Measurements from ENCODE around the gene LRRC74B.
"Not testable (repeated sequence)": the region's sequence is repeated elsewhere in the genome, so short reads cannot be mapped to it uniquely, and the experiment has no call there.

DNA sequence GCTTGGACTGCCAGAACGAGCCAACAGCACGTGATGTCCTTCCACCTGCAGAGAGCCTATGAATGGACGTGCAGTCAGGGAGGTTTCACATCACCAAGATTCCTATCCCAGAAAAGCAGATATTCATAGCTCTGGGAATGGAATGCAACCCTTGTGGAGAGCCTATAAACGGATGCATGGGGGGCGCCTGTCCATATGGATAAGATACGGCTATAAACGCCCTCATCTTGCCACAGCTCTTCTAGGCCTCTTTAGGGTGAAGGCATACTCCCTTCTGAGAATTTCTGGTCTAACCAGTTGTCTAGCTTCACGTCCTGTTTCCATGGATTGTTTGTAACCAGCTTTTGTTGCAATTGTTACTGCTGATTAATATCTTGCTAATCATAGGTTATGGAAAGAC is 26.1 kb downstream of the LRRC74B start:
- TF ChIP-seq, protein P1, sequence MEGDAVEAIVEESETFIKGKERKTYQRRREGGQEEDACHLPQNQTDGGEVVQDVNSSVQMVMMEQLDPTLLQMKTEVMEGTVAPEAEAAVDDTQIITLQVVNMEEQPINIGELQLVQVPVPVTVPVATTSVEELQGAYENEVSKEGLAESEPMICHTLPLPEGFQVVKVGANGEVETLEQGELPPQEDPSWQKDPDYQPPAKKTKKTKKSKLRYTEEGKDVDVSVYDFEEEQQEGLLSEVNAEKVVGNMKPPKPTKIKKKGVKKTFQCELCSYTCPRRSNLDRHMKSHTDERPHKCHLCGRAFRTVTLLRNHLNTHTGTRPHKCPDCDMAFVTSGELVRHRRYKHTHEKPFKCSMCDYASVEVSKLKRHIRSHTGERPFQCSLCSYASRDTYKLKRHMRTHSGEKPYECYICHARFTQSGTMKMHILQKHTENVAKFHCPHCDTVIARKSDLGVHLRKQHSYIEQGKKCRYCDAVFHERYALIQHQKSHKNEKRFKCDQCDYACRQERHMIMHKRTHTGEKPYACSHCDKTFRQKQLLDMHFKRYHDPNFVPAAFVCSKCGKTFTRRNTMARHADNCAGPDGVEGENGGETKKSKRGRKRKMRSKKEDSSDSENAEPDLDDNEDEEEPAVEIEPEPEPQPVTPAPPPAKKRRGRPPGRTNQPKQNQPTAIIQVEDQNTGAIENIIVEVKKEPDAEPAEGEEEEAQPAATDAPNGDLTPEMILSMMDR (conservative IDR thresholded peaks at IDR 0.05): not testable (repeated sequence)
- TF ChIP-seq ZFX (IDR thresholded peaks at IDR 0.05): not testable (repeated sequence)
